Endothelial cell of umbilical vein (primary cell): ENCODE results near the gene NIPA2. TPM values are rescaled to one million over a fixed set of nuclear protein-coding genes. Genes with fewer than 3 reads are reported as not detected.

ENCODE experiments used
- BruUV-seq: library from RNA; stranded (reverse); fragments of 400-500 nt; replicated peaks from 2 replicates; lab custom pipeline; 2021; lab: Mats Ljungman, UMichigan
- CTCF ChIA-PET: fragments of 300-600, 350-600 bp; sonication (Branson Sonifier 250); formaldehyde crosslinking; loops from one replicate; lab custom pipeline; 2021; ENCODE audit warnings: antibody characterized with exemption, inconsistent platforms; lab: Charles Lee
- POLR2A ChIA-PET: fragments of 300-600, 350-600 bp; sonication (Branson Sonifier 250); formaldehyde crosslinking; loops from one replicate; lab custom pipeline; 2021; ENCODE audit warnings: antibody characterized with exemption, inconsistent platforms; lab: Charles Lee
- DNase-seq: peaks from one replicate; pipeline ENCODE4 v3.0.0-alpha.2; 2011; ENCODE audit warnings: low read depth, low spot score
- FAIRE-seq: peaks from 2 replicates; lab custom pipeline; 2011; peaks lifted over from hg19 to GRCh38; lab: Jason Lieb, UNC
- H2AFZ ChIP-seq: 2 replicates; pipeline ENCODE4 v1.6.0; 2012; ENCODE audit warnings: low read depth, low read length, control low read depth, inconsistent platforms
- H3K27ac ChIP-seq: 2 replicates; pipeline ENCODE4 v1.5.1; 2011; ENCODE audit warnings: low read depth, mild to moderate bottlenecking, control low read depth, low read length, moderate library complexity; ENCODE audit not compliant: insufficient read depth
- H3K27me3 ChIP-seq, 2 experiments: 2 replicates each; pipeline versions ENCODE4 v1.6.0 to v1.6.1; 2011; ENCODE audit warnings: low read length in 2 of 2, mixed read lengths in 1 of 2; ENCODE audit not compliant: control insufficient read depth in 2 of 2, insufficient read depth in 2 of 2
- H3K36me3 ChIP-seq, 2 experiments: 2 replicates in 1 of 2; 3 replicates in 1 of 2; pipeline ENCODE4 v1.5.1; 2011; ENCODE audit warnings: low read length in 2 of 2, mild to moderate bottlenecking in 1 of 2, moderate library complexity in 1 of 2; ENCODE audit not compliant: control insufficient read depth in 2 of 2, insufficient read depth in 2 of 2; ENCODE audit errors: extremely low read depth in 1 of 2
- H3K4me1 ChIP-seq: 3 replicates; pipeline ENCODE4 v1.5.1; 2011; ENCODE audit warnings: mild to moderate bottlenecking, low read length; ENCODE audit not compliant: control insufficient read depth, insufficient read depth; ENCODE audit errors: extremely low read depth
- H3K4me2 ChIP-seq: 2 replicates; pipeline ENCODE4 v1.6.1; 2011; ENCODE audit warnings: low read length, control low read depth, mixed read lengths; ENCODE audit not compliant: insufficient read depth
- H3K4me3 ChIP-seq, 3 experiments: fragments of 200-600 bp in 1 of 3; sonication (generic), shearing (Covaris generic) in 1 of 3; replicated peaks in 1 of 3; 2 replicates each; pipeline ENCODE4 v1.5.1; 2011 to 2016; ENCODE audit warnings: control low read depth in 3 of 3, low read length in 3 of 3, mild to moderate bottlenecking in 2 of 3, inconsistent platforms in 1 of 3, low read depth in 1 of 3, moderate library complexity in 1 of 3; ENCODE audit not compliant: insufficient read depth in 1 of 3
- H3K79me2 ChIP-seq: 2 replicates; pipeline ENCODE4 v1.6.0; 2012; ENCODE audit warnings: low read length, inconsistent platforms; ENCODE audit not compliant: control insufficient read depth, insufficient read depth
- H3K9ac ChIP-seq: replicated peaks from 2 replicates; pipeline ENCODE3; 2011; ENCODE audit warnings: low read length, control low read depth; ENCODE audit not compliant: insufficient read depth; ENCODE audit errors: extremely low read depth
- H3K9me1 ChIP-seq: replicated peaks from 3 replicates; pipeline ENCODE4 v1.6.0; 2011; ENCODE audit warnings: mild to moderate bottlenecking, low read length; ENCODE audit not compliant: control insufficient read depth, insufficient read depth; ENCODE audit errors: extremely low read depth
- H3K9me3 ChIP-seq: replicated peaks from 2 replicates; pipeline ENCODE4 v1.5.1; 2012; ENCODE audit warnings: low read length, inconsistent platforms; ENCODE audit not compliant: control insufficient read depth, insufficient read depth
- H4K20me1 ChIP-seq: replicated peaks from 2 replicates; pipeline ENCODE3; 2011; ENCODE audit warnings: mild to moderate bottlenecking, low read length; ENCODE audit not compliant: control insufficient read depth, insufficient read depth; ENCODE audit errors: extremely low read depth
- CTCF ChIP-seq, 2 donors: IDR thresholded peaks; 1 replicate in 1 of 2; 2 replicates in 1 of 2; pipeline ENCODE4 v1.5.1; 2011; ENCODE audit warnings: low read length in 2 of 2, mild to moderate bottlenecking in 2 of 2, moderate library complexity in 2 of 2, control low read depth in 1 of 2, inconsistent platforms in 1 of 2, low read depth in 1 of 2; ENCODE audit not compliant: insufficient read depth in 1 of 2; ENCODE audit errors: extremely low read depth in 1 of 2
- EZH2 ChIP-seq: IDR thresholded peaks from 2 replicates; pipeline ENCODE4 v1.6.1; 2012; ENCODE audit warnings: borderline replicate concordance, low read depth, mild to moderate bottlenecking, moderate library complexity, low read length, inconsistent platforms; ENCODE audit not compliant: severe bottlenecking
- GATA2 ChIP-seq: IDR thresholded peaks from 2 replicates; pipeline ENCODE4 v1.7.0; 2011; ENCODE audit warnings: low read depth, mild to moderate bottlenecking, moderate library complexity, mixed read lengths, low read length; ENCODE audit not compliant: insufficient read length, insufficient read depth
- JUN ChIP-seq: IDR thresholded peaks from 2 replicates; pipeline ENCODE4 v1.6.1; 2011; ENCODE audit warnings: borderline replicate concordance, low read depth; ENCODE audit not compliant: insufficient read length, insufficient read depth
- MYC ChIP-seq: IDR thresholded peaks from one replicate; pipeline ENCODE4 v1.6.1; 2011; ENCODE audit warnings: mild to moderate bottlenecking, low read depth, low read length
- POLR2A ChIP-seq: IDR thresholded peaks from 2 replicates; pipeline ENCODE4 v1.6.1; 2012; ENCODE audit warnings: low read depth, mild to moderate bottlenecking, control low read depth, low read length
- POLR2AphosphoS5 ChIP-seq: IDR thresholded peaks from 2 replicates; pipeline ENCODE4 v1.6.1; 2012; ENCODE audit warnings: low read depth, mild to moderate bottlenecking, control low read depth, low read length, moderate library complexity; ENCODE audit not compliant: insufficient read depth
- dilution Hi-C: fragments of 300-500 bp; cut with MboI; formaldehyde crosslinking; loops from one replicate; pipeline ENCODE4 v1.15.0; 2019; ENCODE audit warnings: low sequenced_read_pairs; ENCODE audit not compliant: extremely low pct_ligation_motif_present
- intact Hi-C: fragments of 100-400 bp; cut with micrococcal nuclease; formaldehyde crosslinking; loops from one replicate; pipeline ENCODE4 v1.10.0; 2022
- polyA plus RNA-seq, 4 experiments: library from polyadenylated mRNA; depleted of rRNA in 3 of 4; stranded (reverse) in 3 of 4; unstranded in 1 of 4; fragments of >200 nt; gene quantifications; 2 replicates each; pipeline versions ENCODE4 v1.2.1 to v1.2.3, GENCODE V29; 2011 to 2012; ENCODE audit warnings: missing spikeins in 1 of 4
- total RNA-seq: library from RNA; stranded (reverse); gene quantifications from 2 replicates; pipeline ENCODE4 v1.2.3, GENCODE V29; 2021

Gene NIPA2
- total and polyA plus RNA-seq, 2 donors (not counting 3 experiments of a cell fraction or from before 2014, with no cell fraction given) = 55.2 to 75.7 TPM

GRCh38 chr15:22868495-22868894 lies 30.0 kb downstream of the NIPA2 start:
- Histone ChIP-seq H3K4me1 (no peaks in the 10 kb centered on the region), H3K9me1 (no peaks in the 10 kb centered on the region), H2AFZ (no peak overlapping the region), H3K36me3 (peaks cover 28 to 31% of the 10 kb centered on the region in 2 experiments), H3K27me3 (no peaks in the 10 kb centered on the region), H4K20me1 (no peaks in the 10 kb centered on the region), H3K9me3 (no peaks in the 10 kb centered on the region), H3K4me3 (no peak overlapping the region), H3K4me2 (no peak overlapping the region), H3K9ac (no peak overlapping the region), H3K27ac (no peak overlapping the region), H3K79me2 (peaks cover 12% of the 10 kb centered on the region)
- POLR2A ChIA-PET = no interaction called here
- CTCF ChIA-PET = no interaction called here
- FAIRE-seq (no peak), DNase-seq (no peak)
- no TSS peak for BruUV-seq
- no peak for TF ChIP-seq JUN
- TF ChIP-seq MYC = no peak
- TF ChIP-seq CTCF (IDR thresholded peaks at IDR 0.05; ENCODE audit: extremely low read depth in 1 of 2, insufficient read depth in 1 of 2, low read depth in 1 of 2, low read length in 2 of 2) = no peak
- no peak for TF ChIP-seq POLR2AphosphoS5
- dilution Hi-C loops = no loop called here
- intact Hi-C loops = no loop called here

GRCh38 chr15:22868928-22869327 lies 30.5 kb downstream of the NIPA2 start:
- FAIRE-seq = no peak
- no peak for DNase-seq
- dilution Hi-C loops (no loop called here), intact Hi-C loops (no loop called here)
- Histone ChIP-seq H3K4me3 (no peak overlapping the region), H3K27me3 (no peaks in the 10 kb centered on the region), H3K9ac (no peak overlapping the region), H3K4me2 (no peak overlapping the region), H3K9me3 (no peaks in the 10 kb centered on the region), H3K36me3 (peaks cover 28 to 29% of the 10 kb centered on the region in 2 experiments), H2AFZ (no peak overlapping the region), H3K79me2 (peaks cover 8% of the 10 kb centered on the region), H3K4me1 (no peaks in the 10 kb centered on the region), H3K9me1 (no peaks in the 10 kb centered on the region), H4K20me1 (no peaks in the 10 kb centered on the region), H3K27ac (no peak overlapping the region)
- no TSS peak for BruUV-seq
- POLR2A ChIA-PET = no interaction called here
- CTCF ChIA-PET = no interaction called here
- TF ChIP-seq JUN (no peak), POLR2A (no peak), EZH2 (no peak), MYC (no peak), GATA2 (no peak)
